ENCODE data around the gene S100PBP.

DNA sequence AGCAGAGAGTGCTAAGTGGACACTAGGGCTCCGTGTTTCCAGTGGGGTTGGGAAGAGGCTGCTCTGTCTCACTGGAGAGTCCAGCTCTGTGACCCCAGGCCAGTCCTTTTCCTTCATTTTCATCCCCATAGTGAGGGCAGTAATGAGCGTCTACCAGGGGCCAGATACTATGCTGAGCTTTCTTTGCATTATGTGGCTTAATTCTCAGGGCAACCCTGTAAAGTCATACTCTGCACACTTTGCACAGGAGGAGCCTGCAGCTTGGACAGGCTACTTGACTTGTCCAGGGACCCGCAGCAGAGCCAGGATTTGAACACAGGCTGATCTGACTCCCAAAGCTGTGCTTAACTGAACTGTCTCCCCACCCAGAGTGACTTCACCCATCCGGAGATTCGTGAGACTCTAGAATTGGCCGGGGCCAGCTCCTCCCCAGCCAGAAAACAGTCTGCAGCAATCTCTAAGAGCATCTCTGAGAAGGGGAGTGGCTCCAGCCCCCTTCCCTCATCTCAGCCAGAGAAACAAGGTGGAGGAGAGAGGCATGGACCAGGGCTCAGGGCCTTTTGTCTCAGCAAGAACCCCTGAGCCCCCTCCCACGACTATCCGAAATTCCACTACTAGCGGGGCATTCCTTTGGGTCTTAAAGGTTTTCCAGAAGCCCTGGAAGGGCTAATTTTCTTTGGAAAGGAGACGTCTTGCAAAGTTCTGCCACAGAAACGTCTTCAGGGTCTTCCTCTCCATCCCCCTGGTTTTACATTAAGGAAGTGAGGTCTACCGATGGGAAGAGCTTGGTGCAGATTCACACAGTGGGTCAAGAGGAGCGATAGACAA, 54.1 kb downstream of the S100PBP start:
- TF ChIP-seq ZNF384 (IDR thresholded peaks at IDR 0.05) (no peak), SUZ12 (IDR thresholded peaks at IDR 0.05) (no peak), FOXM1 (IDR thresholded peaks at IDR 0.05; ENCODE audit: borderline replicate concordance) (no peak), HDGF (IDR thresholded peaks at IDR 0.05; ENCODE audit: borderline replicate concordance) (no peak)
